ENCODE data around the gene ENAH. TPM values are rescaled to one million over a fixed set of nuclear protein-coding genes. Genes with fewer than 3 reads are reported as not detected.

Gene ENAH
- total and polyA plus RNA-seq, 9 of the 15 experiments (the other 6 are each of a cell fraction or from before 2014, with no cell fraction given): 0.03 to 1.2 (median 0.15) TPM

GRCh38 chr1:225652729-225653462, at the start of gene ENAH (continued):
- TF ChIP-seq ZNF57 (CRISPR knock-in tag; IDR thresholded peaks at IDR 0.05) (no peak), ZBTB1 (CRISPR knock-in tag; IDR thresholded peaks at IDR 0.05; ENCODE audit: borderline replicate concordance, low read depth) (no peak), ZNF699 (CRISPR knock-in tag; IDR thresholded peaks at IDR 0.05; ENCODE audit: insufficient replicate concordance) (no peak)
- TF ChIP-seq, protein P1, sequence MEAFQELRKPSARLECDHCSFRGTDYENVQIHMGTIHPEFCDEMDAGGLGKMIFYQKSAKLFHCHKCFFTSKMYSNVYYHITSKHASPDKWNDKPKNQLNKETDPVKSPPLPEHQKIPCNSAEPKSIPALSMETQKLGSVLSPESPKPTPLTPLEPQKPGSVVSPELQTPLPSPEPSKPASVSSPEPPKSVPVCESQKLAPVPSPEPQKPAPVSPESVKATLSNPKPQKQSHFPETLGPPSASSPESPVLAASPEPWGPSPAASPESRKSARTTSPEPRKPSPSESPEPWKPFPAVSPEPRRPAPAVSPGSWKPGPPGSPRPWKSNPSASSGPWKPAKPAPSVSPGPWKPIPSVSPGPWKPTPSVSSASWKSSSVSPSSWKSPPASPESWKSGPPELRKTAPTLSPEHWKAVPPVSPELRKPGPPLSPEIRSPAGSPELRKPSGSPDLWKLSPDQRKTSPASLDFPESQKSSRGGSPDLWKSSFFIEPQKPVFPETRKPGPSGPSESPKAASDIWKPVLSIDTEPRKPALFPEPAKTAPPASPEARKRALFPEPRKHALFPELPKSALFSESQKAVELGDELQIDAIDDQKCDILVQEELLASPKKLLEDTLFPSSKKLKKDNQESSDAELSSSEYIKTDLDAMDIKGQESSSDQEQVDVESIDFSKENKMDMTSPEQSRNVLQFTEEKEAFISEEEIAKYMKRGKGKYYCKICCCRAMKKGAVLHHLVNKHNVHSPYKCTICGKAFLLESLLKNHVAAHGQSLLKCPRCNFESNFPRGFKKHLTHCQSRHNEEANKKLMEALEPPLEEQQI (IDR thresholded peaks at IDR 0.05): no peak
- TF ChIP-seq, protein P2, sequence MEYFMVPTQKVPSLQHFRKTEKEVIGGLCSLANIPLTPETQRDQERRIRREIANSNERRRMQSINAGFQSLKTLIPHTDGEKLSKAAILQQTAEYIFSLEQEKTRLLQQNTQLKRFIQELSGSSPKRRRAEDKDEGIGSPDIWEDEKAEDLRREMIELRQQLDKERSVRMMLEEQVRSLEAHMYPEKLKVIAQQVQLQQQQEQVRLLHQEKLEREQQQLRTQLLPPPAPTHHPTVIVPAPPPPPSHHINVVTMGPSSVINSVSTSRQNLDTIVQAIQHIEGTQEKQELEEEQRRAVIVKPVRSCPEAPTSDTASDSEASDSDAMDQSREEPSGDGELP (CRISPR knock-in tag; IDR thresholded peaks at IDR 0.05; ENCODE audit: borderline replicate concordance): no peak
